ENCODE results near the gene ODF4.
"Not testable (repeated sequence)": the region's sequence is repeated elsewhere in the genome, so short reads cannot be mapped to it uniquely, and the experiment has no call there.

ODF4 gene

GRCh38 chr17:8326511-8327302, 12.9 kb upstream of the ODF4 start:
- no peak for DNase-seq

GRCh38 chr17:8327303-8327649, 12.4 kb upstream of the ODF4 start:
- DNase-seq = no peak

GRCh38 chr17:8332128-8332527, 7.5 kb upstream of the ODF4 start:
- no peak for DNase-seq

GRCh38 chr17:8332688-8333087, 7.0 kb upstream of the ODF4 start:
- DNase-seq = no peak

GRCh38 chr17:8333281-8333680, 6.4 kb upstream of the ODF4 start:
- DNase-seq = no peak

GRCh38 chr17:8337802-8338752, 1.6 kb upstream of the ODF4 start:
- no peak for DNase-seq

GRCh38 chr17:8338753-8339140, 893 bp upstream of the ODF4 start:
- no peak for DNase-seq

- DNase-seq = no peak
These were observed 1.8 kb downstream of the ODF4 start for GRCh38 chr17:8341456-8341855.

- no peak for DNase-seq
These were observed 5.5 kb downstream of the ODF4 start for GRCh38 chr17:8345052-8345690.

GRCh38 chr17:8345951-8346665, 6.5 kb downstream of the ODF4 start:
- DNase-seq = no peak

GRCh38 chr17:8347001-8347400, 7.4 kb downstream of the ODF4 start:
- DNase-seq = not testable (repeated sequence)

- DNase-seq = no peak
These were observed 10.7 kb downstream of the ODF4 start for GRCh38 chr17:8350339-8350738.

- DNase-seq = no peak
These were observed 14.1 kb downstream of the ODF4 start for GRCh38 chr17:8353736-8354135.

- no peak for DNase-seq
These were observed 14.6 kb downstream of the ODF4 start for GRCh38 chr17:8354236-8354635.

GRCh38 chr17:8357910-8358309, 18.3 kb downstream of the ODF4 start:
- DNase-seq = no peak

GRCh38 chr17:8359769-8360168, 20.1 kb downstream of the ODF4 start:
- DNase-seq = no peak

GRCh38 chr17:8360260-8360659, 20.6 kb downstream of the ODF4 start:
- DNase-seq = no peak

- DNase-seq = no peak
These were observed 21.1 kb downstream of the ODF4 start for GRCh38 chr17:8360751-8361150.

- DNase-seq = no peak
These were observed 23.2 kb downstream of the ODF4 start for GRCh38 chr17:8362651-8363332.

GRCh38 chr17:8365143-8365542, 25.5 kb downstream of the ODF4 start:
- no peak for DNase-seq

GRCh38 chr17:8366231-8366630, 26.6 kb downstream of the ODF4 start:
- no peak for DNase-seq

GRCh38 chr17:8368193-8368592, 28.6 kb downstream of the ODF4 start:
- DNase-seq = no peak
